ENCODE results near the gene AOC3.

AOC3 gene

GRCh38 chr17:42830971-42831370 lies 20.0 kb upstream of the AOC3 start:
- POLR2A ChIA-PET, result no interaction called here
- no peak for DNase-seq (ENCODE audit: extremely low spot score)
- TF ChIP-seq CTCF (IDR thresholded peaks at IDR 0.05; ENCODE audit: control extremely low read depth, extremely low read depth, low read depth, missing control alignments), result no peak
- CTCF ChIA-PET, result interaction anchor here (4.7 to 9.7 kb wide), 2 partner anchors 8 to 12 kb away, joined by 26 to 80 read pairs; partner anchors contain the start of gene BECN1

GRCh38 chr17:42832213-42832933 lies 18.6 kb upstream of the AOC3 start:
- CTCF ChIA-PET, result interaction anchor here (1.7 to 9.7 kb wide), 4 partner anchors 9 to 166 kb away, joined by 4 to 80 read pairs (median 16); partner anchors contain the start of genes BECN1 and RPL27
- no peak for TF ChIP-seq CTCF (IDR thresholded peaks at IDR 0.05; ENCODE audit: control extremely low read depth, extremely low read depth, low read depth, missing control alignments)
- no peak for DNase-seq (ENCODE audit: extremely low spot score)
- POLR2A ChIA-PET, result interaction anchor here (1.4 kb wide), 1 partner anchor 16 kb away, joined by 4 read pairs; no protein-coding TSS in a partner anchor

DNA sequence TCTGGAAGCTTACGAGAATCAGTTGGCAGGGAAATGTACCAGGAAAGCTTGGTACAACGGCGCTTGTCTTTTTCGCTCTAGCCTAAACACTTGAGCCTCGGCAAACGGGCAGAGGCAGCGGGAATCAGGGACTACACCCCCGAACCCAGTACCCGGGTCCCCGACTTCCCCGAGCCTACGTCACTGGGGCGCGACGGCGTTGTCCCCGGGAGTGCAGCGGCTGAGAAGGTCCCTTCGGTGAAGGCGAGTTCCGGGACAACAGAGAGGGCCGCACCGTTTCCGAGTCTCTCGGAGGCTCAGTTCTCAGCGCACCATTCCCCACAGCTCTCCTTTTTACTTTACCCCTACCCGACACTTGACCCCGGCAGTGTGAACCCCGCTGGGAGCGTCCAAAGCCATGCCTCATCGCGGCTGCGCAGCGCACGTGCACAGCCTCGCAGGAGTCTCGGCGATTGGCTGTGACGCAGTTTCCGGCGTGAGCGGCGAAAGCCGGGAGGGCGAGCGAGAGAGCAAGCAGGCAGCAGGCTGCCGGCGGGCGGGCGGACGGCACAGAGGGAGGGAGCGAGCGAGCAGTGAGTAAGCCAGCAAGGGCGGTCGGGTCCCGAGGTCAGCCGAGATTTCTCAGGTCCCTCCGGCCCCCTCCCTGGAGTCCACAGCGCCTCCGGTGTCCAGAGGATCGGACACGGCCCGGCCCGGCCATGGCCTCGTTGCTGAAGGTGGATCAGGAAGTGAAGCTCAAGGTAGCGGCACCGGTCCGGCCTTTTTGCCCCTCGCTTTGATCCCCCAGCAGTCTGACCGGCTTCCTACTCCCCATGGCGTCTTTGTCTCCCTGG lies 17.8 kb upstream of the AOC3 start, which contains the start of gene PSME3:
Gene PSME3 (plus strand): TSS at position 464 of the 833 bp plus-strand sequence. CDS start 235 bp downstream, at position 699.
- TF ChIP-seq CTCF (IDR thresholded peaks at IDR 0.05; ENCODE audit: control extremely low read depth, extremely low read depth, low read depth, missing control alignments), result no peak
- POLR2A ChIA-PET, result interaction anchor here (0.5 to 1.4 kb wide), 4 partner anchors 8 to 16 kb away, joined by 3 to 10 read pairs (median 4); partner anchors contain the start of gene BECN1
- peak; percentile 94 for DNase-seq (ENCODE audit: extremely low spot score)
- CTCF ChIA-PET, result interaction anchor here (1.1 to 9.7 kb wide), 8 partner anchors 10 to 165 kb away, joined by 3 to 80 read pairs (median 5); partner anchors contain the start of genes BECN1 and RPL27

GRCh38 chr17:42833767-42834422 lies 17.1 kb upstream of the AOC3 start:
- ChIA-PET POLR2A (interaction anchor here (0.5 to 1.4 kb wide), 4 partner anchors 9 to 15 kb away, joined by 3 to 10 read pairs (median 4); partner anchors contain the start of gene BECN1), CTCF (interaction anchor here (1.1 to 9.7 kb wide), 8 partner anchors 9 to 164 kb away, joined by 3 to 80 read pairs (median 5); partner anchors contain the start of genes BECN1 and RPL27)
- no peak for TF ChIP-seq CTCF (IDR thresholded peaks at IDR 0.05; ENCODE audit: control extremely low read depth, extremely low read depth, low read depth, missing control alignments)
- DNase-seq (ENCODE audit: extremely low spot score), result no peak

- ChIA-PET CTCF (interaction anchor here (1.0 to 9.7 kb wide), 3 partner anchors 13 to 257 kb away, joined by 4 to 80 read pairs (median 11); partner anchors contain the start of gene BECN1), POLR2A (interaction anchor here (0.7 kb wide), 1 partner anchor 162 kb away, joined by 4 read pairs; no protein-coding TSS in a partner anchor)
- no peak for TF ChIP-seq CTCF (IDR thresholded peaks at IDR 0.05; ENCODE audit: control extremely low read depth, extremely low read depth, low read depth, missing control alignments)
- no peak for DNase-seq (ENCODE audit: extremely low spot score)
Measured at GRCh38 chr17:42835732-42836131, 15.3 kb upstream of the AOC3 start.
